Heart left ventricle (tissue), 13 donors: ENCODE data around the gene KCNH1.

Experiments
- POLR2A ChIP-seq, 2 donors: fragments of 450-650 bp; IDR thresholded peaks; one replicate each; pipeline ENCODE4 v1.6.1; 2017; ENCODE audit warnings: antibody characterized with exemption in 2 of 2, mild to moderate bottlenecking in 2 of 2, moderate library complexity in 2 of 2
- TF ChIP-seq, protein P1 (sequence below), 12 donors: fragments of 200-600 bp; sonication (generic) in 4 of 12; IDR thresholded peaks; one replicate each; pipeline versions ENCODE4 v1.5.0 to v1.8.0; 2018 to 2022; ENCODE audit warnings: antibody characterized with exemption in 12 of 12, mild to moderate bottlenecking in 5 of 12
- donor health status: ischemic (EF 13 %, LVEDD 7.1; RV severe dilation, severe dysfunction).
- donor health status: DM: no; HTN: yes; CAD: no.
- donor health status: DM: no; HTN: no; CAD: no.
- donor health status: ischemic (EF 25% LVEDD 6.9; RV normal size, moderate dysfunction).
- donor health status: ischemic (EF 25% LVEDD 5.7; RV mildly dilated, moderate dysfunction).
- donor health status: ischemic (EF 35%, LVEDD 5.7; RV mildly dilated, moderate dysfunction).
- donor health status: nonischemic (EF 11% LVEDD 7.7; RV severe dilation, severe dysfunction).
- donor health status: DM: yes; HTN: yes; CAD: no.
- donor health status: PGD.
- donor health status: ischemic (EF 29% LVEDD 5.4; RV normal size, mild dysfunction).
- donor health status: nonischemic (EF 23%, LVEDD 6.1; RV moderate dilation, normal function).

DNA sequence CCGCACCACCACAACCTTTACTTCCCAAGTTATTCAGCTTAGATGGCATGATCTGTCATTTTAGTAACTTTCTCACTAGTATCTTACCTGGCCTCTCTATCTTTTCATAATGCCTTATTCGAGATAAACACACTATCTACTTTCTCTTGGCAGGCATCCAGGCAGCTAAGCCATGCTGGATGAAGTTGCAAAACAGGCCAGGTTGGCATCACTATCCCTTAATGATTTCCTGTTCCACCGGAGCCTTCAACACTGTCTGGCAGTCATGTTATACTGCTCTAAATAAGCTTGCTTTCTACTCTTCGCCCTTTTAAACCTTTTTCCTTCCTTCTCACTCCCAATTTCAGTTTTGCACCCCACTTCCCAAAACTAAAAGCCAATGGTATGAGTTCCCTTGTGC, 12.0 kb upstream of the KCNH1 start:
- TF ChIP-seq, protein P1, sequence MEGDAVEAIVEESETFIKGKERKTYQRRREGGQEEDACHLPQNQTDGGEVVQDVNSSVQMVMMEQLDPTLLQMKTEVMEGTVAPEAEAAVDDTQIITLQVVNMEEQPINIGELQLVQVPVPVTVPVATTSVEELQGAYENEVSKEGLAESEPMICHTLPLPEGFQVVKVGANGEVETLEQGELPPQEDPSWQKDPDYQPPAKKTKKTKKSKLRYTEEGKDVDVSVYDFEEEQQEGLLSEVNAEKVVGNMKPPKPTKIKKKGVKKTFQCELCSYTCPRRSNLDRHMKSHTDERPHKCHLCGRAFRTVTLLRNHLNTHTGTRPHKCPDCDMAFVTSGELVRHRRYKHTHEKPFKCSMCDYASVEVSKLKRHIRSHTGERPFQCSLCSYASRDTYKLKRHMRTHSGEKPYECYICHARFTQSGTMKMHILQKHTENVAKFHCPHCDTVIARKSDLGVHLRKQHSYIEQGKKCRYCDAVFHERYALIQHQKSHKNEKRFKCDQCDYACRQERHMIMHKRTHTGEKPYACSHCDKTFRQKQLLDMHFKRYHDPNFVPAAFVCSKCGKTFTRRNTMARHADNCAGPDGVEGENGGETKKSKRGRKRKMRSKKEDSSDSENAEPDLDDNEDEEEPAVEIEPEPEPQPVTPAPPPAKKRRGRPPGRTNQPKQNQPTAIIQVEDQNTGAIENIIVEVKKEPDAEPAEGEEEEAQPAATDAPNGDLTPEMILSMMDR (IDR thresholded peaks at IDR 0.05) = no peak
- no peak for TF ChIP-seq POLR2A (IDR thresholded peaks at IDR 0.05)
